HG02973 (cell line): Measurements from ENCODE around the gene EHMT1.

Experiments
- ATAC-seq: cut with Tn5 transposase; IDR thresholded peaks from one replicate; pipeline ENCODE4 v1.9.1; 2021; ENCODE audit warnings: moderate library complexity; ENCODE audit not compliant: unreplicated experiment

The EHMT1 gene

GRCh38 chr9:137618105-137619067 is at the start of gene EHMT1:
Gene EHMT1, plus strand, starts transcription at chr9:137619005. Its CDS starts 24 bp downstream, at chr9:137619029.
- ATAC-seq = peak; percentile 49

- ATAC-seq = no peak
Measured at GRCh38 chr9:137569609-137570203, 49.1 kb upstream of the EHMT1 start.

- no peak for ATAC-seq
Measured at GRCh38 chr9:137570566-137570965, 48.2 kb upstream of the EHMT1 start.

GRCh38 chr9:137574192-137574591 is 44.6 kb upstream of the EHMT1 start:
- ATAC-seq = no peak

- ATAC-seq = no peak
Measured at GRCh38 chr9:137575364-137575715, 43.5 kb upstream of the EHMT1 start.

GRCh38 chr9:137575716-137576411 is 42.9 kb upstream of the EHMT1 start:
- ATAC-seq = no peak

- ATAC-seq = peak; percentile 84
Measured at GRCh38 chr9:137578518-137579258, 40.1 kb upstream of the EHMT1 start, which contains the start of gene DPH7. Gene DPH7, minus strand, starts transcription at chr9:137578925. Its CDS starts 148 bp downstream, at chr9:137578777.

GRCh38 chr9:137579259-137579604 is 39.6 kb upstream of the EHMT1 start:
- no peak for ATAC-seq

GRCh38 chr9:137580209-137580953 is 38.4 kb upstream of the EHMT1 start:
- no peak for ATAC-seq

GRCh38 chr9:137580954-137581322 is 37.9 kb upstream of the EHMT1 start:
- no peak for ATAC-seq

GRCh38 chr9:137581361-137582285 is 37.2 kb upstream of the EHMT1 start:
- no peak for ATAC-seq

GRCh38 chr9:137582286-137582860 is 36.4 kb upstream of the EHMT1 start:
- ATAC-seq = no peak

- no peak for ATAC-seq
Measured at GRCh38 chr9:137583347-137583746, 35.5 kb upstream of the EHMT1 start.

GRCh38 chr9:137583957-137584356 is 34.8 kb upstream of the EHMT1 start:
- ATAC-seq = no peak

GRCh38 chr9:137586854-137587253 is 32.0 kb upstream of the EHMT1 start:
- ATAC-seq = no peak

GRCh38 chr9:137588311-137588710 is 30.5 kb upstream of the EHMT1 start:
- no peak for ATAC-seq

GRCh38 chr9:137588891-137589290 is 29.9 kb upstream of the EHMT1 start:
- no peak for ATAC-seq

- peak; percentile 18 for ATAC-seq
Measured at GRCh38 chr9:137589441-137590122, 29.2 kb upstream of the EHMT1 start.
